K562 (cell line): ENCODE results near the gene EFHB. TPM values are rescaled to one million over a fixed set of nuclear protein-coding genes. Genes with fewer than 3 reads are reported as not detected.

ENCODE experiments used
- ATAC-seq: fragments of 200-7000 bp; cut with Tn5 transposase; 3 replicates; pipeline ENCODE4 v1.9.1; 2020; ENCODE audit warnings: moderate library complexity
- BruUV-seq: library from RNA; stranded (reverse); fragments of 400-500 nt; replicated peaks from 2 replicates; lab custom pipeline; 2021; lab: Mats Ljungman, UMichigan
- CTCF ChIA-PET: fragments of 300-600 bp; formaldehyde crosslinking; extraction: SDS; loops from one replicate; lab custom pipeline; 2021; ENCODE audit warnings: low intra/inter-chr PET ratio; lab: Yijun Ruan, JAX
- POLR2A ChIA-PET: fragments of 300-600, 350-650 bp; sonication (Branson Sonifier 250); formaldehyde crosslinking; extraction: SDS; loops from one replicate; lab custom pipeline; 2021; ENCODE audit warnings: antibody characterized with exemption, inconsistent platforms; lab: Yijun Ruan, JAX
- DNase-seq, 4 experiments: peaks; one replicate each; pipeline versions ENCODE4 v3.0.0 to v3.0.0-alpha.2; 2011 to 2018; ENCODE audit warnings: low spot score in 3 of 4, mixed read lengths in 3 of 4; ENCODE audit errors: extremely low read depth in 1 of 4
- FAIRE-seq: peaks from 2 replicates; lab custom pipeline; 2011; peaks lifted over from hg19 to GRCh38; lab: Jason Lieb, UNC
- H2AFZ ChIP-seq: 2 replicates; pipeline ENCODE4 v1.6.0; 2011; ENCODE audit warnings: low read depth, low read length, control low read depth, inconsistent platforms
- H3K27ac ChIP-seq: fragments of 200-600 bp; 3 replicates; pipeline ENCODE4 v1.8.0; 2011; ENCODE audit warnings: low read depth, mild to moderate bottlenecking, control low read depth, inconsistent platforms, low read length, moderate library complexity, mixed read lengths; ENCODE audit errors: extremely low read depth
- H3K27me3 ChIP-seq, 2 experiments: fragments of 300-600 bp in 1 of 2; 2 replicates in 1 of 2; 3 replicates in 1 of 2; pipeline versions ENCODE4 v1.6.0 to v1.8.0; 2011; ENCODE audit warnings: inconsistent platforms in 2 of 2, low read length in 2 of 2, mild to moderate bottlenecking in 1 of 2, mixed read lengths in 1 of 2, moderate library complexity in 1 of 2; ENCODE audit not compliant: control insufficient read depth in 2 of 2, insufficient read depth in 2 of 2
- H3K36me3 ChIP-seq: fragments of 300-600 bp; 3 replicates; pipeline ENCODE4 v1.8.0; 2011; ENCODE audit warnings: mild to moderate bottlenecking, low read length, inconsistent platforms; ENCODE audit not compliant: control insufficient read depth, insufficient read depth
- H3K4me1 ChIP-seq, 2 experiments: fragments of 200-600 bp in 1 of 2; replicated peaks in 1 of 2; 2 replicates in 1 of 2; 3 replicates in 1 of 2; pipeline versions ENCODE4 v1.5.1 to v1.8.0; 2011; ENCODE audit warnings: inconsistent platforms in 2 of 2, low read length in 2 of 2, mild to moderate bottlenecking in 1 of 2, mixed read lengths in 1 of 2, moderate library complexity in 1 of 2; ENCODE audit not compliant: control insufficient read depth in 2 of 2, insufficient read depth in 2 of 2
- H3K4me2 ChIP-seq: 2 replicates; pipeline ENCODE4 v1.6.1; 2011; ENCODE audit warnings: low read length, control low read depth, inconsistent platforms, mixed read lengths; ENCODE audit not compliant: insufficient read depth
- H3K4me3 ChIP-seq: fragments of 200-600 bp; sonication (generic), shearing (Covaris generic); 2 replicates; pipeline ENCODE4 v1.5.1; 2016; ENCODE audit warnings: control low read depth, inconsistent platforms
- H3K79me2 ChIP-seq: fragments of 200-600 bp; 3 replicates; pipeline ENCODE4 v1.8.0; 2011; ENCODE audit warnings: low read length, inconsistent platforms; ENCODE audit not compliant: control insufficient read depth, insufficient read depth
- H3K9ac ChIP-seq, 2 experiments: 2 replicates each; pipeline versions ENCODE4 v1.6.0 to v1.6.1; 2011; ENCODE audit warnings: low read depth in 2 of 2, low read length in 2 of 2, control low read depth in 1 of 2, inconsistent platforms in 1 of 2, mild to moderate bottlenecking in 1 of 2, mixed read lengths in 1 of 2; ENCODE audit not compliant: insufficient read depth in 1 of 2
- H3K9me1 ChIP-seq: one replicate; pipeline ENCODE4 v1.6.0; 2011; ENCODE audit warnings: inconsistent platforms, mild to moderate bottlenecking, low read length, moderate library complexity; ENCODE audit not compliant: control insufficient read depth, insufficient read depth
- H3K9me3 ChIP-seq: replicated peaks from 2 replicates; pipeline ENCODE4 v1.5.1; 2011; ENCODE audit warnings: low read depth, low read length, inconsistent platforms; ENCODE audit not compliant: control insufficient read depth, insufficient read depth
- H4K20me1 ChIP-seq: replicated peaks from 2 replicates; pipeline ENCODE4 v1.6.1; 2011; ENCODE audit warnings: low read length, inconsistent platforms, mixed read lengths; ENCODE audit not compliant: control insufficient read depth, insufficient read depth
- KDM5B ChIP-seq: fragments of 200-600 bp; sonication (generic); IDR thresholded peaks from 2 replicates; pipeline ENCODE4 v1.6.1; 2012; ENCODE audit warnings: low read depth, mild to moderate bottlenecking, moderate library complexity, low read length, control low read depth, inconsistent platforms; ENCODE audit not compliant: insufficient replicate concordance
- PBX2 ChIP-seq, 2 experiments: IDR thresholded peaks in 1 of 2; conservative IDR thresholded peaks in 1 of 2; 2 replicates each; pipeline ENCODE4 v1.6.1; 2016; ENCODE audit warnings: low read depth in 2 of 2, mild to moderate bottlenecking in 1 of 2, missing compliant biosample characterization in 1 of 2, missing genetic modification characterization in 1 of 2, moderate library complexity in 1 of 2
- WGBS: fragments of 100-300 bp; shearing (Covaris generic); methylation state at CpG from one replicate; pipeline ENCODE4 v1.1.6; 2016; ENCODE audit warnings: low coverage, mixed read lengths; ENCODE audit not compliant: insufficient coverage; ENCODE audit errors: missing lambda C conversion rate; 5-methylcytosine and 5-hydroxymethylcytosine counted together
- in situ Hi-C: fragments of 300-500 bp; cut with MboI; formaldehyde crosslinking; loops from 4 replicates; pipeline ENCODE4 v1.15.0; 2018; ENCODE audit warnings: inconsistent platforms, mixed read lengths
- intact Hi-C: fragments of 100-400 bp; cut with micrococcal nuclease; formaldehyde crosslinking; loops from 2 replicates; pipeline ENCODE4 v1.14.2; 2022
- polyA plus RNA-seq, 8 experiments: library from polyadenylated mRNA; depleted of rRNA in 4 of 8; stranded (reverse) in 5 of 8; unstranded in 3 of 8; fragments of >200 nt; fragmentation: Nextera tagmentation in 2 of 8; fragmentation: Illumina TruSeq in 1 of 8; extraction: Ambion mirVana in 2 of 8; extraction: Trizol in 1 of 8; gene quantifications; 2 replicates each; pipeline versions ENCODE4 v1.2.1 to v1.2.3, GENCODE V29; 2011 to 2014; ENCODE audit warnings: inconsistent platforms in 1 of 8, missing spikeins in 1 of 8
- total RNA-seq, 7 experiments: library from RNA; depleted of rRNA in 6 of 7; stranded (reverse); fragments of >200 nt in 6 of 7; fragmentation: Illumina TruSeq in 2 of 7; extraction: Trizol in 2 of 7; gene quantifications; 2 replicates each; pipeline versions ENCODE4 v1.2.1 to v1.2.3, GENCODE V29; 2011 to 2021; ENCODE audit warnings: low replicate concordance in 1 of 7

EFHB gene
- total and polyA plus RNA-seq, 9 of the 15 experiments (the other 6 are each of a cell fraction or from before 2014, with no cell fraction given), result 1.5 to 4.0 (median 1.8) TPM

DNA sequence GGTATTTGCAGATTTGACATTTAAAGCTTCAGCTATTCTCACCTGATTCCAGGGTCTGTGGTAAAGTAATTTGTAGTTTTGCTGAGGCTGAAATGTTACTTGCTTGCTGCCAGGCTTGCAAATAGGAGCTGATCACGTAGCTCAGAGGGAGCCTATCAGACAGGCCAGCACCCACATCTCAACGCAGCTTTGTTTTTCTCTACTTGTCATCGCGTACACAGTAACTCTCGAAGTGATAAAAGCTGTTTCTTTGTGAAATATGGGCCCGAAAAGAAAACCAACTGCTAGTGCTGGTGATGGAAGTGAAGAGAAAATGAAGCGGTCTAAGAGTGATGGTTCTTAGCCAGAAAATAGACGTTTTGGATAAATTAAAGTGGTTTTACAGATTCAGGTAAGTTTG is 36.3 kb upstream of the EFHB start:
- Histone ChIP-seq H3K4me3 (no peak overlapping the region), H3K9ac (no peak overlapping the region), H3K79me2 (peaks cover 82% of the 10 kb centered on the region), H3K9me1 (no peaks in the 10 kb centered on the region), H3K36me3 (peaks cover 39% of the 10 kb centered on the region), H3K27ac (no peak overlapping the region), H2AFZ (no peak overlapping the region), H3K27me3 (no peaks in the 10 kb centered on the region), H3K4me1 (peaks cover 6 to 12% of the 10 kb centered on the region in 2 experiments; a peak in 4 of 5 replicates), H3K9me3 (no peaks in the 10 kb centered on the region), H4K20me1 (peaks cover 9% of the 10 kb centered on the region; the same call in 1 of the 2 replicates), H3K4me2 (no peak overlapping the region)
- TF ChIP-seq KDM5B (no peak), PBX2 (CRISPR knock-in tag; IDR thresholded peaks at IDR 0.05; ENCODE audit: low read depth) (no peak), PBX2 (tag; conservative IDR thresholded peaks at IDR 0.05; ENCODE audit: low read depth) (peak; percentile 58; the same call in 1 of the 2 replicates)
- WGBS, result 86% methylated on average over 8 of the region's 8 CpGs
- in situ Hi-C loops, result no loop called here
- no TSS peak for BruUV-seq
- POLR2A ChIA-PET, result interaction anchor here (1.0 kb wide), 1 partner anchor 11 kb away, joined by 4 read pairs; no protein-coding TSS in a partner anchor
- DNase-seq, result no peak
- CTCF ChIA-PET, result no interaction called here
- no peak for FAIRE-seq
- intact Hi-C loops, result no loop called here
- no peak for ATAC-seq
